Trophoblast cell (in vitro differentiated cells and primary cell): Measurements from ENCODE around the gene CERK.

Source experiments
- DNase-seq, 2 donors: peaks; one replicate each; pipeline ENCODE4 v3.0.0-alpha.2; 2016
- H2AFZ ChIP-seq: 2 replicates; pipeline ENCODE4 v1.6.1; 2013; ENCODE audit warnings: low read length, moderate library complexity, mild to moderate bottlenecking; ENCODE audit not compliant: insufficient read depth, poor library complexity
- H2AK5ac ChIP-seq: 2 replicates; pipeline ENCODE4 v1.6.1; 2013; ENCODE audit warnings: mild to moderate bottlenecking, low read length
- H2BK120ac ChIP-seq: 2 replicates; pipeline ENCODE4 v1.6.1; 2013; ENCODE audit warnings: low read length, mild to moderate bottlenecking, moderate library complexity; ENCODE audit not compliant: insufficient read depth, poor library complexity
- H2BK12ac ChIP-seq: 2 replicates; pipeline ENCODE4 v1.6.1; 2013; ENCODE audit warnings: mild to moderate bottlenecking, low read length, moderate library complexity
- H2BK5ac ChIP-seq: 2 replicates; pipeline ENCODE4 v1.6.1; 2013; ENCODE audit warnings: low read length, low read depth, moderate library complexity, mild to moderate bottlenecking; ENCODE audit not compliant: poor library complexity
- H3K14ac ChIP-seq: 2 replicates; pipeline ENCODE4 v1.6.1; 2013; ENCODE audit warnings: mild to moderate bottlenecking, low read length
- H3K18ac ChIP-seq: 2 replicates; pipeline ENCODE4 v1.6.1; 2013; ENCODE audit warnings: mild to moderate bottlenecking, low read length
- H3K23ac ChIP-seq: 2 replicates; pipeline ENCODE4 v1.6.1; 2013; ENCODE audit warnings: low read length
- H3K27ac ChIP-seq: 2 replicates; pipeline ENCODE4 v1.5.1; 2013; ENCODE audit warnings: low read depth, mild to moderate bottlenecking, inconsistent platforms, low read length, moderate library complexity
- H3K27me3 ChIP-seq: 2 replicates; pipeline ENCODE4 v1.6.1; 2013; ENCODE audit warnings: inconsistent platforms, mild to moderate bottlenecking, low read length, moderate library complexity; ENCODE audit not compliant: insufficient read depth
- H3K36me3 ChIP-seq, 2 experiments: 1 replicate in 1 of 2; 2 replicates in 1 of 2; pipeline ENCODE4 v1.6.1; 2013; ENCODE audit warnings: low read length in 2 of 2, mild to moderate bottlenecking in 2 of 2, moderate library complexity in 1 of 2; ENCODE audit not compliant: insufficient read depth in 2 of 2, control insufficient read depth in 1 of 2
- H3K4ac ChIP-seq: 2 replicates; pipeline ENCODE4 v1.6.1; 2013; ENCODE audit warnings: low read depth, mild to moderate bottlenecking, low read length, moderate library complexity
- H3K4me1 ChIP-seq, 2 experiments: 1 replicate in 1 of 2; 2 replicates in 1 of 2; pipeline ENCODE4 v1.6.1; 2013; ENCODE audit warnings: low read length in 2 of 2, mild to moderate bottlenecking in 2 of 2, moderate library complexity in 1 of 2; ENCODE audit not compliant: insufficient read depth in 2 of 2, control insufficient read depth in 1 of 2
- H3K4me2 ChIP-seq: 2 replicates; pipeline ENCODE4 v1.6.1; 2013; ENCODE audit warnings: inconsistent platforms, mild to moderate bottlenecking, low read length, moderate library complexity
- H3K4me3 ChIP-seq: 2 replicates; pipeline ENCODE4 v1.5.1; 2013; ENCODE audit warnings: mild to moderate bottlenecking, low read depth, low read length, inconsistent platforms
- H3K79me1 ChIP-seq: one replicate; pipeline ENCODE4 v1.6.1; 2013; ENCODE audit warnings: low read length
- H3K79me2 ChIP-seq: 2 replicates; pipeline ENCODE4 v1.6.1; 2013; ENCODE audit warnings: low read length, mild to moderate bottlenecking; ENCODE audit not compliant: control insufficient read depth, insufficient read depth, poor library complexity
- H3K9ac ChIP-seq: 2 replicates; pipeline ENCODE4 v1.6.1; 2013; ENCODE audit warnings: mild to moderate bottlenecking, low read length
- H3K9me3 ChIP-seq: 2 replicates; pipeline ENCODE4 v1.6.1; 2013; ENCODE audit warnings: low read depth, mild to moderate bottlenecking, control low read depth, inconsistent platforms, low read length; ENCODE audit not compliant: insufficient read depth
- H4K12ac ChIP-seq: 2 replicates; pipeline ENCODE4 v1.6.1; 2013; ENCODE audit warnings: low read depth, mild to moderate bottlenecking, low read length, moderate library complexity
- H4K8ac ChIP-seq: 2 replicates; pipeline ENCODE4 v1.6.1; 2013; ENCODE audit warnings: low read depth, mild to moderate bottlenecking, low read length, moderate library complexity
- H4K91ac ChIP-seq: one replicate; pipeline ENCODE4 v1.6.1; 2013; ENCODE audit warnings: low read depth, mild to moderate bottlenecking, low read length, moderate library complexity
- WGBS: extraction: QIAGEN DNeasy Blood & Tissue Kit; methylation state at CpG from one replicate; pipeline ENCODE4 v1.1.7; 2013; ENCODE audit warnings: missing lambda C conversion rate; ENCODE audit not compliant: insufficient read length, insufficient coverage; ENCODE audit errors: extremely low coverage; 5-methylcytosine and 5-hydroxymethylcytosine counted together

Gene CERK

DNA sequence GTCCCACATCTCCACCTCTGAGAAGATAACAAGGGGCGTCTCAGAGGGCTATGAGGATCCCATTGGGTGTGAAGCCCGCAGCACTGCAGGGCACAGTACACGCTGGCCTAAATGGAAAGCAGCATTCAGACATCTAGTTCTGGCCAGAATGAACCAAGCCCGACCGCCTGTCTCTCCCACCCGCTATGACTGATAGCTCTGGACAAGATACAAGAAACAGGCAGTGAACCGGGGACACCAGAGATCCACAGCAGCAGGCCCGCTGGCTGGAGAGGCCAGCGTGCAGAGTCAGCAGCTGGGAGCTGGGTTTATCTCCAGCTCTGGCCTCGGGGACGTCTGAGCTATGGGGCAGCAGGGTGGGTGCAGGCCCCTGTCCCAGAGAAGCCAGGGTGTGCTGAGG lies 9.6 kb downstream of the CERK start:
- H2BK120ac ChIP-seq: no peak overlapping the region
- H3K14ac ChIP-seq: no peak overlapping the region
- peaks cover 10 to 14% of the 10 kb centered on the region in 2 experiments for H3K36me3 ChIP-seq
- H3K9me3 ChIP-seq: no peaks in the 10 kb centered on the region
- no peak overlapping the region for H4K12ac ChIP-seq
- no peak overlapping the region for H4K8ac ChIP-seq
- DNase-seq: no peak
- no peaks in the 10 kb centered on the region for H3K27me3 ChIP-seq
- peaks cover 18 to 29% of the 10 kb centered on the region in 2 experiments for H3K4me1 ChIP-seq
- H3K79me2 ChIP-seq: no peaks in the 10 kb centered on the region
- no peak overlapping the region for H3K4ac ChIP-seq
- H3K23ac ChIP-seq: no peak overlapping the region
- H3K27ac ChIP-seq: no peak overlapping the region
- no peak overlapping the region for H3K4me3 ChIP-seq
- no peak overlapping the region for H3K9ac ChIP-seq
- no peak overlapping the region for H4K91ac ChIP-seq
- no peaks in the 10 kb centered on the region for H3K79me1 ChIP-seq
- peak overlapping the region; percentile 32 for H3K18ac ChIP-seq
- H2BK12ac ChIP-seq: no peak overlapping the region
- H2BK5ac ChIP-seq: no peak overlapping the region
- no CpG with 5 or more reads among the region's 11 CpGs for WGBS
- H3K4me2 ChIP-seq: no peak overlapping the region
- H2AFZ ChIP-seq: no peak overlapping the region
- H2AK5ac ChIP-seq: no peak overlapping the region

DNA sequence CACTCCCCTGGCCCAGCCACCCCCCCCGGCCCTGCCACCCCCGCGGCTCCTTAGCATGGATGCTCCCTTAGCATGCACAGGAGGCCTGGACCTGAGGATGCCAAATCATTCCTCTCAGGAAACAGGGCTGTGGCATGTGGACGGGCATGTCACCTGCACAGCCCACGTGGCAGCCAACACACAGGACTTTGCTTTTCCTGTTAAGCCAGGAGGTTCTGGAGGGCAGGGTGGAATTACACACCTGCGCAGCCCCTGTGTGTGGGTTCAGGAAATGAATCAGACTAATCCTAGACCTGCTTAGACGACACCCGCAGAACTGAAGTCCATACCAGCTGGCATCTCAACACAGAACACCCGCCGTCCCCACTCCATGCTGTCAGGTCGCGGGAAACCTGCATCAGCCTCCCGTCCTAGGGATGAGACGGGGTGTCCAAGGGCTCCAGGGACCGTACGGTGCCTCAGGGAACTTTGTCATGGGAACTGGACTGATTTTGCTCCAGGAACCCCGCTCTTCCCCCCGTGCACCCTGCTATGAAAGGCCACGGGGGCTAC lies 10.2 kb downstream of the CERK start:
- H3K4ac ChIP-seq: no peak overlapping the region
- no peak overlapping the region for H4K8ac ChIP-seq
- H3K36me3 ChIP-seq: peaks cover 10 to 14% of the 10 kb centered on the region in 2 experiments
- H3K23ac ChIP-seq: no peak overlapping the region
- no peak for DNase-seq
- no peaks in the 10 kb centered on the region for H3K9me3 ChIP-seq
- no peak overlapping the region for H2BK120ac ChIP-seq
- no peak overlapping the region for H3K4me2 ChIP-seq
- WGBS: no CpG with 5 or more reads among the region's 19 CpGs
- no peaks in the 10 kb centered on the region for H3K79me1 ChIP-seq
- H3K9ac ChIP-seq: no peak overlapping the region
- H3K27me3 ChIP-seq: no peaks in the 10 kb centered on the region
- no peak overlapping the region for H4K91ac ChIP-seq
- H3K27ac ChIP-seq: no peak overlapping the region
- H2BK5ac ChIP-seq: no peak overlapping the region
- no peaks in the 10 kb centered on the region for H3K79me2 ChIP-seq
- no peak overlapping the region for H3K4me3 ChIP-seq
- peaks cover 18 to 29% of the 10 kb centered on the region in 2 experiments for H3K4me1 ChIP-seq
- H4K12ac ChIP-seq: no peak overlapping the region
- H2AFZ ChIP-seq: no peak overlapping the region
- H2AK5ac ChIP-seq: no peak overlapping the region
- H3K18ac ChIP-seq: no peak overlapping the region
- no peak overlapping the region for H2BK12ac ChIP-seq
- H3K14ac ChIP-seq: no peak overlapping the region

DNA sequence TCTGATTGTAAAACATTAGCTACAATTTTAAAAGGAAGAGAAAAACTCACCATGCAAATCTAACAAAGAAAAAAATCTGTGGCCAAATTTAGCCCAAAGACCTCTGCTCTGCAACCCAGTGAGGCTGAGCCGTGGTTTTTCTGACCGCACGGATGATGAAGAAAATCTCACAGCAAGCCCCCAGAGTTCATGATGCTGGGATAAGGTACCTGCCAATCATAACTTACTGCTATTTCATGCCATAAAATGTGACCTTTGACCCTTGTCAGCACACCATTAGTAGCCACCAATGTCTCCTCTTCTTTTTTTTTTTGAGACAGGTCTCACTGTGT lies 11.1 kb downstream of the CERK start:
- Histone ChIP-seq H4K12ac (no peak overlapping the region), H3K4ac (no peak overlapping the region), H3K9me3 (no peaks in the 10 kb centered on the region), H3K27me3 (no peaks in the 10 kb centered on the region), H3K23ac (no peak overlapping the region), H3K18ac (no peak overlapping the region), H3K79me1 (no peaks in the 10 kb centered on the region), H2AFZ (no peak overlapping the region), H3K4me3 (no peak overlapping the region), H4K91ac (no peak overlapping the region), H2BK120ac (no peak overlapping the region), H3K27ac (no peak overlapping the region), H3K79me2 (no peaks in the 10 kb centered on the region), H2BK5ac (no peak overlapping the region), H4K8ac (no peak overlapping the region), H2AK5ac (no peak overlapping the region), H3K4me2 (no peak overlapping the region), H3K9ac (no peak overlapping the region), H3K4me1 (peaks cover 17 to 27% of the 10 kb centered on the region in 2 experiments), H2BK12ac (no peak overlapping the region), H3K36me3 (peaks cover 10 to 14% of the 10 kb centered on the region in 2 experiments), H3K14ac (no peak overlapping the region)
- no CpG with 5 or more reads among the region's 3 CpGs for WGBS
- DNase-seq: no peak

DNA sequence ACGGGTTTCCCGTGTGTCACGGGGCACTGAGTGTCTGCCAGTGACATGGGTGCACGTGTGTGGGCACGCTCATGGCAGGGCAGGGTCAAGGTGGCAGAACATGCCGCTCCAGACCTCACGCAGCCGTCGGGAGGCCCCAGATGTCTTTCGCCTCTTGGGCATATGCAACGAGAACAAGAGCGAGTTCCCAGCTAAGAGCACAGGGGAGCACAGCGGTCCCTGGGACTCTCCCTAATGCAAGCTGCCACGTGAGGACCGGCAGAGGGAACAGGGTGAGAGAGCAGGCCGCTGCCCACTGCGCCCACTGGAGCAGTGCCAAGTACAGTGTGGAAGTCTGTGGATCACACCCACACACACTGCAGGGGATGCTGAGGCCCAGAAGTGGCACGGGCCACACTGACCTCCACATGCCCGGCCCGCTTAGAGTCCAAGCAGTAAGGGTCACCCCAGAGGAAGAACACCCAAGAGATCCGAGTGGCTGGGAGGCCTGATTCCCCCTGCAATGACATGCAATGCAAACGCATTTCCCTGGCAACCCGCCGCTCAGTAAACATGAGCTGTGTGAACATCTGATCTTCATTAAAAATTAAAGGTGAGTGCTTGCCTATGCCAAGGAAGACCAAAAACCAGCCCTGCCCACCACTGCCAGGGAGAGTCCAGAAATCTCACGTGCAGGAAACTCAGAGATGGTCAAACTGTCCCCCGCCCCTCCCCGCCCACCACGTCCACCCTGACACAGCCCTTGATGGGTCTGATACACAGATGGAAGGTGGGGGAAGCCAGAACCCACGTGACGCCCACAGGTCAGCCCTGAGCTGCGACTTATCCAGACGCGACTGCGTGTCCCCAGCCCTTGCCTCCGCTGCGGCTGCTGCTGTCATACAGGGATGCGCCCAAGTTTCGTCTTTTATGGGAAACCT lies 11.7 kb downstream of the CERK start:
- no peak for DNase-seq
- Histone ChIP-seq H4K12ac (no peak overlapping the region), H3K14ac (no peak overlapping the region), H3K27me3 (no peaks in the 10 kb centered on the region), H3K4me3 (no peak overlapping the region), H3K23ac (no peak overlapping the region), H4K8ac (no peak overlapping the region), H3K79me2 (no peaks in the 10 kb centered on the region), H2BK5ac (no peak overlapping the region), H2AFZ (no peak overlapping the region), H2BK120ac (no peak overlapping the region), H4K91ac (no peak overlapping the region), H3K9ac (no peak overlapping the region), H3K36me3 (peaks cover 10 to 14% of the 10 kb centered on the region in 2 experiments), H3K4ac (no peak overlapping the region), H3K9me3 (no peaks in the 10 kb centered on the region), H3K27ac (no peak overlapping the region), H3K18ac (no peak overlapping the region), H3K4me1 (peaks cover 13 to 21% of the 10 kb centered on the region in 2 experiments), H2AK5ac (no peak overlapping the region), H2BK12ac (no peak overlapping the region), H3K79me1 (no peaks in the 10 kb centered on the region), H3K4me2 (no peak overlapping the region)
- no CpG with 5 or more reads among the region's 38 CpGs for WGBS
